ENCODE data around the gene MVB12B.

The MVB12B gene

GRCh38 chr9:126438741-126439401 lies 112.2 kb downstream of the MVB12B start:
- Histone ChIP-seq H3K4me3 (no peak overlapping the region), H3K27ac (no peak overlapping the region), H3K9me3 (ENCODE audit: low read depth, low read length) (no peaks in the 10 kb centered on the region), H3K36me3 (ENCODE audit: insufficient read depth, low read length) (no peaks in the 10 kb centered on the region), H3K9ac (ENCODE audit: insufficient read length) (no peak overlapping the region)
- DNase-seq (ENCODE audit: low read depth, low spot score), result no peak
- TF ChIP-seq EZH2 (IDR thresholded peaks at IDR 0.05), result no peak

GRCh38 chr9:126439402-126439765 lies 112.8 kb downstream of the MVB12B start:
- no peak overlapping the region for H3K27ac ChIP-seq
- TF ChIP-seq POLR2AphosphoS5 (IDR thresholded peaks at IDR 0.05; ENCODE audit: borderline replicate concordance, low read depth, low read length), result no peak
- no peak for TF ChIP-seq EZH2 (IDR thresholded peaks at IDR 0.05)
- TF ChIP-seq FOXP2 (optimal IDR thresholded peaks at IDR 0.05; ENCODE audit: control extremely low read depth, extremely low read length, insufficient read depth), result no peak
- no peak overlapping the region for H3K4me3 ChIP-seq
- no peaks in the 10 kb centered on the region for H3K36me3 ChIP-seq (ENCODE audit: insufficient read depth, low read length)
- no peaks in the 10 kb centered on the region for H3K9me3 ChIP-seq (ENCODE audit: low read depth, low read length)
- no peak overlapping the region for H3K9ac ChIP-seq (ENCODE audit: insufficient read length)
- DNase-seq (ENCODE audit: low read depth, low spot score), result no peak

GRCh38 chr9:126439883-126440653 lies 113.4 kb downstream of the MVB12B start:
- TF ChIP-seq POLR2AphosphoS5 (IDR thresholded peaks at IDR 0.05; ENCODE audit: borderline replicate concordance, low read depth, low read length), result no peak
- TF ChIP-seq FOXP2 (optimal IDR thresholded peaks at IDR 0.05; ENCODE audit: control extremely low read depth, extremely low read length, insufficient read depth), result no peak
- TF ChIP-seq EZH2 (IDR thresholded peaks at IDR 0.05), result no peak
- no peak overlapping the region for H3K9ac ChIP-seq (ENCODE audit: insufficient read length)
- no peaks in the 10 kb centered on the region for H3K36me3 ChIP-seq (ENCODE audit: insufficient read depth, low read length)
- no peak for DNase-seq (ENCODE audit: low read depth, low spot score)
- H3K9me3 ChIP-seq (ENCODE audit: low read depth, low read length), result no peaks in the 10 kb centered on the region
- H3K27ac ChIP-seq, result no peak overlapping the region
- H3K4me3 ChIP-seq, result no peak overlapping the region

GRCh38 chr9:126440940-126441339 lies 114.3 kb downstream of the MVB12B start:
- Histone ChIP-seq H3K36me3 (ENCODE audit: insufficient read depth, low read length) (no peaks in the 10 kb centered on the region), H3K4me3 (no peak overlapping the region), H3K9me3 (ENCODE audit: low read depth, low read length) (no peaks in the 10 kb centered on the region), H3K27ac (no peak overlapping the region), H3K9ac (ENCODE audit: insufficient read length) (no peak overlapping the region)
- DNase-seq (ENCODE audit: low read depth, low spot score), result no peak
- TF ChIP-seq EZH2 (IDR thresholded peaks at IDR 0.05), result no peak

- Histone ChIP-seq H3K9me3 (ENCODE audit: low read depth, low read length) (no peaks in the 10 kb centered on the region), H3K4me3 (no peak overlapping the region), H3K27ac (no peak overlapping the region), H3K9ac (ENCODE audit: insufficient read length) (no peak overlapping the region), H3K36me3 (ENCODE audit: insufficient read depth, low read length) (no peaks in the 10 kb centered on the region)
- DNase-seq (ENCODE audit: low read depth, low spot score), result no peak
- no peak for TF ChIP-seq EZH2 (IDR thresholded peaks at IDR 0.05)
- TF ChIP-seq FOXP2 (optimal IDR thresholded peaks at IDR 0.05; ENCODE audit: control extremely low read depth, extremely low read length, insufficient read depth), result no peak
- no peak for TF ChIP-seq POLR2AphosphoS5 (IDR thresholded peaks at IDR 0.05; ENCODE audit: borderline replicate concordance, low read depth, low read length)
These were observed 116.0 kb downstream of the MVB12B start for GRCh38 chr9:126442636-126443035.

GRCh38 chr9:126443144-126443543 lies 116.5 kb downstream of the MVB12B start:
- no peak overlapping the region for H3K9ac ChIP-seq (ENCODE audit: insufficient read length)
- no peak overlapping the region for H3K4me3 ChIP-seq
- DNase-seq (ENCODE audit: low read depth, low spot score), result no peak
- H3K9me3 ChIP-seq (ENCODE audit: low read depth, low read length), result no peaks in the 10 kb centered on the region
- H3K27ac ChIP-seq, result no peak overlapping the region
- no peaks in the 10 kb centered on the region for H3K36me3 ChIP-seq (ENCODE audit: insufficient read depth, low read length)
- TF ChIP-seq POLR2AphosphoS5 (IDR thresholded peaks at IDR 0.05; ENCODE audit: borderline replicate concordance, low read depth, low read length) (no peak), FOXP2 (optimal IDR thresholded peaks at IDR 0.05; ENCODE audit: control extremely low read depth, extremely low read length, insufficient read depth) (no peak), EZH2 (IDR thresholded peaks at IDR 0.05) (no peak)

GRCh38 chr9:126448136-126448535 lies 121.5 kb downstream of the MVB12B start:
- TF ChIP-seq FOXP2 (optimal IDR thresholded peaks at IDR 0.05; ENCODE audit: control extremely low read depth, extremely low read length, insufficient read depth), result no peak
- TF ChIP-seq EZH2 (IDR thresholded peaks at IDR 0.05), result no peak
- no peak for TF ChIP-seq POLR2AphosphoS5 (IDR thresholded peaks at IDR 0.05; ENCODE audit: borderline replicate concordance, low read depth, low read length)
- DNase-seq (ENCODE audit: low read depth, low spot score), result no peak
- Histone ChIP-seq H3K36me3 (ENCODE audit: insufficient read depth, low read length) (no peaks in the 10 kb centered on the region), H3K9me3 (ENCODE audit: low read depth, low read length) (no peaks in the 10 kb centered on the region), H3K9ac (ENCODE audit: insufficient read length) (no peak overlapping the region), H3K4me3 (no peak overlapping the region), H3K27ac (no peak overlapping the region)

GRCh38 chr9:126448865-126449577 lies 122.4 kb downstream of the MVB12B start:
- Histone ChIP-seq H3K27ac (no peak overlapping the region), H3K4me3 (no peak overlapping the region), H3K9me3 (ENCODE audit: low read depth, low read length) (no peaks in the 10 kb centered on the region), H3K36me3 (ENCODE audit: insufficient read depth, low read length) (no peaks in the 10 kb centered on the region), H3K9ac (ENCODE audit: insufficient read length) (no peak overlapping the region)
- no peak for TF ChIP-seq POLR2AphosphoS5 (IDR thresholded peaks at IDR 0.05; ENCODE audit: borderline replicate concordance, low read depth, low read length)
- DNase-seq (ENCODE audit: low read depth, low spot score), result no peak
